ENCODE results near the gene ASMTL.

Gene ASMTL

DNA sequence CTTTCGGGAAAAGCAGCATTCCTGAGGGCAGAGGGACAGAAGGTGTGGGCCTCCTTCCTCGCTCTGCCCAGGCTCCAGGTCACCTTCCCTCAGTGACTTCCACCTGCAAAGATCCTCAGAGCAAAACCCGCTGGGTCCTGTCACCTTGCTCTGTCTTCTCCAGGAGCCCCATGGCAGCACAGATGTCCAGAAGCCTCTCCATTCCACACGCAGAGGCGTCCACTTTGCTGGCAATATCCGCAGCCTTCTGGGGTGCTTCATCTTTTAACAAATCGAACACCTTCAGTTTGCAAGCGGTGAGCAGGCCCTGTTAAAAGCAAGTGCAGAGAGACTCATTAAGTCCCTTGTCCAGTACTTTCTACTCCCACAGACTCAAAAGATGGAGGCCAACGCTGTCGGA, 27.3 kb downstream of the ASMTL start:
- H3K79me1 ChIP-seq (ENCODE audit: low read length) = no peaks in the 10 kb centered on the region

DNA sequence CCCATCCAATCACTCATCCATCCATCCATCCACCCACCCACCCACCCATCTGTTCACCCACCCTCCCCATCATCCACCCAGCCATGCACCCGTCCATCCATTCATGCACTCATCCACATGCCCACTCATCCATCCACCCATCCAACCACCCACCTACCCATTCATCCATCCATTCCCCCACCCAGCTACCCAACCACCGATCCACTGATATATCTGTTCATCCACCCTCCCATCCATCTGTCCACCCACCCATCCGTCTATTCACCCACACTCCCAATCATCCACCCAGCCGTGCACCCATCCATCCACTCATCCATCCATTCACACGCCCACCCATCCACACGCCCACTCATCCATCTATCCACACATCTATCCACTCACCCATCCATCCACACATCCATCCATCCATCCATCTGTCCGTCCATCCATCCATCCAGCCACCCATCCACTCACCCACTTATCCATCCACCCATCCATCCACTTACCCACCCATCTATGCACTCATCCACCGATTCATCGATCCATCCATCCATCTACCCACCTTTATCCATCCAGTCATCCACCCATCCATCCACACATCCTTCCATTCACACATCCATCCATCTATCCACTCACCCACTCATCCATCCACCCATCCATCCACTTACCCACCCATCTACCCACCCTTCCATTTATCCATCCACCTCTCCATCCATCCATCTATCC, 28.4 kb downstream of the ASMTL start:
- no peak for DNase-seq
- Histone ChIP-seq H3K79me2 (ENCODE audit: control insufficient read depth, insufficient read depth, low read length, poor library complexity) (no peaks in the 10 kb centered on the region), H3K23ac (ENCODE audit: low read length) (no peak overlapping the region), H2AFZ (ENCODE audit: insufficient read depth, low read length, poor library complexity) (no peak overlapping the region), H3K79me1 (ENCODE audit: low read length) (no peaks in the 10 kb centered on the region), H4K91ac (ENCODE audit: low read depth, low read length) (no peak overlapping the region), H2BK120ac (ENCODE audit: insufficient read depth, low read length, poor library complexity) (no peak overlapping the region), H3K9me3 (ENCODE audit: insufficient read depth, low read depth, low read length) (peaks cover 19% of the 10 kb centered on the region), H4K12ac (ENCODE audit: low read depth, low read length) (no peak overlapping the region), H2BK12ac (ENCODE audit: low read length) (no peak overlapping the region), H3K27me3 (ENCODE audit: insufficient read depth, low read length) (no peaks in the 10 kb centered on the region), H4K8ac (ENCODE audit: low read depth, low read length) (no peak overlapping the region), H3K18ac (ENCODE audit: low read length) (no peak overlapping the region), H3K14ac (ENCODE audit: low read length) (no peak overlapping the region), H3K9ac (ENCODE audit: low read length) (no peak overlapping the region), H3K4me2 (ENCODE audit: low read length) (no peak overlapping the region), H3K36me3 (ENCODE audit: control insufficient read depth in 1 of 2, insufficient read depth in 2 of 2, low read length in 2 of 2) (peaks cover 32 to 40% of the 10 kb centered on the region in 2 experiments), H2AK5ac (ENCODE audit: low read length) (no peak overlapping the region), H3K27ac (ENCODE audit: low read depth, low read length) (no peak overlapping the region), H3K4me3 (ENCODE audit: low read depth, low read length) (no peak overlapping the region), H3K4ac (ENCODE audit: low read depth, low read length) (no peak overlapping the region), H2BK5ac (ENCODE audit: low read depth, low read length, poor library complexity) (no peak overlapping the region), H3K4me1 (ENCODE audit: control insufficient read depth in 1 of 2, insufficient read depth in 2 of 2, low read length in 2 of 2) (no peaks in the 10 kb centered on the region)
- WGBS (ENCODE audit: extremely low coverage, insufficient coverage, insufficient read length) = 96% methylated on average over 4 of the region's 9 CpGs

More for the DNA sequence above, 27.3 kb downstream of the ASMTL start:
- H3K79me2 ChIP-seq (ENCODE audit: control insufficient read depth, insufficient read depth, low read length, poor library complexity) = no peaks in the 10 kb centered on the region
- H3K27me3 ChIP-seq (ENCODE audit: insufficient read depth, low read length) = no peaks in the 10 kb centered on the region
- no peak overlapping the region for H2BK120ac ChIP-seq (ENCODE audit: insufficient read depth, low read length, poor library complexity)
- no peak overlapping the region for H2BK5ac ChIP-seq (ENCODE audit: low read depth, low read length, poor library complexity)
- no peak overlapping the region for H2AFZ ChIP-seq (ENCODE audit: insufficient read depth, low read length, poor library complexity)
- H3K4me2 ChIP-seq (ENCODE audit: low read length) = no peak overlapping the region
- H4K91ac ChIP-seq (ENCODE audit: low read depth, low read length) = no peak overlapping the region
- H4K12ac ChIP-seq (ENCODE audit: low read depth, low read length) = no peak overlapping the region
- H2BK12ac ChIP-seq (ENCODE audit: low read length) = no peak overlapping the region
- no peak overlapping the region for H2AK5ac ChIP-seq (ENCODE audit: low read length)
- no peaks in the 10 kb centered on the region for H3K4me1 ChIP-seq (ENCODE audit: control insufficient read depth in 1 of 2, insufficient read depth in 2 of 2, low read length in 2 of 2)
- H3K36me3 ChIP-seq (ENCODE audit: control insufficient read depth in 1 of 2, insufficient read depth in 2 of 2, low read length in 2 of 2) = peaks cover 32 to 39% of the 10 kb centered on the region in 2 experiments
- no peak overlapping the region for H3K4me3 ChIP-seq (ENCODE audit: low read depth, low read length)
- H3K9ac ChIP-seq (ENCODE audit: low read length) = no peak overlapping the region
- peaks cover 19% of the 10 kb centered on the region for H3K9me3 ChIP-seq (ENCODE audit: insufficient read depth, low read depth, low read length)
- no peak for DNase-seq
- H4K8ac ChIP-seq (ENCODE audit: low read depth, low read length) = no peak overlapping the region
- no peak overlapping the region for H3K23ac ChIP-seq (ENCODE audit: low read length)
- no peak overlapping the region for H3K14ac ChIP-seq (ENCODE audit: low read length)
- no peak overlapping the region for H3K18ac ChIP-seq (ENCODE audit: low read length)
- H3K27ac ChIP-seq (ENCODE audit: low read depth, low read length) = no peak overlapping the region
- H3K4ac ChIP-seq (ENCODE audit: low read depth, low read length) = no peak overlapping the region
- no CpG with 5 or more reads among the region's 10 CpGs for WGBS (ENCODE audit: extremely low coverage, insufficient coverage, insufficient read length)

DNA sequence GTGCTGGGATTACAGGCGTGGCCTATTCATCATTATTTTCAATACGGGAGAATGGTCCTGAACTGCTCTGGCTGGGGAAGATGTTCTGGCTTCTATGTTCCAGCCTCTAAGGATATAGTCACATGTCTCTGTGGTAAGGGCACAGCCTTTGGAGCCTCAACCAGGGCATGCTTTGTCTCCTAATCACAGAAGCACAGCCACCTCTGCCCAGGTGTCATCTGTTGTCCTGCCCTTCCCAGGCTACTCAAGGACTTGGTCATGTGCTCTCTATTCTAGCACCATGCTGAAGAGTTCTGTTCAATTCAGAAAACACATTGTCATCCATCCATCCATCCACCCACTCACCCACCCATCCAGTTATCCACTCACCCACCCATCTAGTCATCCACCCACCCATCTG, 29.5 kb downstream of the ASMTL start:
- Histone ChIP-seq H3K79me1 (ENCODE audit: low read length) (no peaks in the 10 kb centered on the region), H3K4me1 (ENCODE audit: control insufficient read depth in 1 of 2, insufficient read depth in 2 of 2, low read length in 2 of 2) (no peaks in the 10 kb centered on the region), H3K27me3 (ENCODE audit: insufficient read depth, low read length) (no peaks in the 10 kb centered on the region), H3K79me2 (ENCODE audit: control insufficient read depth, insufficient read depth, low read length, poor library complexity) (no peaks in the 10 kb centered on the region), H2BK120ac (ENCODE audit: insufficient read depth, low read length, poor library complexity) (no peak overlapping the region), H3K14ac (ENCODE audit: low read length) (no peak overlapping the region), H4K91ac (ENCODE audit: low read depth, low read length) (no peak overlapping the region), H3K9me3 (ENCODE audit: insufficient read depth, low read depth, low read length) (peaks cover 22% of the 10 kb centered on the region), H4K12ac (ENCODE audit: low read depth, low read length) (no peak overlapping the region), H4K8ac (ENCODE audit: low read depth, low read length) (no peak overlapping the region), H3K9ac (ENCODE audit: low read length) (no peak overlapping the region), H2BK12ac (ENCODE audit: low read length) (no peak overlapping the region), H3K4me3 (ENCODE audit: low read depth, low read length) (no peak overlapping the region), H3K18ac (ENCODE audit: low read length) (no peak overlapping the region), H3K36me3 (ENCODE audit: control insufficient read depth in 1 of 2, insufficient read depth in 2 of 2, low read length in 2 of 2) (peaks cover 41 to 49% of the 10 kb centered on the region in 2 experiments), H3K4me2 (ENCODE audit: low read length) (no peak overlapping the region), H3K27ac (ENCODE audit: low read depth, low read length) (no peak overlapping the region), H2BK5ac (ENCODE audit: low read depth, low read length, poor library complexity) (no peak overlapping the region), H2AK5ac (ENCODE audit: low read length) (no peak overlapping the region), H2AFZ (ENCODE audit: insufficient read depth, low read length, poor library complexity) (no peak overlapping the region), H3K4ac (ENCODE audit: low read depth, low read length) (no peak overlapping the region), H3K23ac (ENCODE audit: low read length) (no peak overlapping the region)
- no peak for DNase-seq
- no CpG with 5 or more reads among the region's 2 CpGs for WGBS (ENCODE audit: extremely low coverage, insufficient coverage, insufficient read length)

DNA sequence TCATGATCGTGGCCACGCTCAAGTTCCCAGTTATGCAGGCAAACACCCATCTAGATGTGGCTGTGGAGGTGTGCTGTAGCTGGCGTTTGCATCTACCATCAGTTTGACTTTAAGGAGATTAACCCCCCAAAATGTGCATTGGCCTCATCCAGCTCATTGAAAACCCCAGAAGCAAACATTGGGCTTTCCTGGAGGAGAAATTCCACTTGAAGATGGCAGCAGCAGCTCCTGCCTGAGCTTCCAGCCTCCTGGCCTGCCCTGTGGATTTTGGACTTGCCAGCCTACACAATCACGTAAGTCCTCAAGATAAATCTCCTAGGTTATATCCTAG, 30.6 kb downstream of the ASMTL start:
- Histone ChIP-seq H3K79me1 (ENCODE audit: low read length) (no peaks in the 10 kb centered on the region), H3K14ac (ENCODE audit: low read length) (no peak overlapping the region), H3K27me3 (ENCODE audit: insufficient read depth, low read length) (no peaks in the 10 kb centered on the region), H4K8ac (ENCODE audit: low read depth, low read length) (no peak overlapping the region), H2AK5ac (ENCODE audit: low read length) (no peak overlapping the region), H2BK5ac (ENCODE audit: low read depth, low read length, poor library complexity) (no peak overlapping the region), H3K9ac (ENCODE audit: low read length) (no peak overlapping the region), H3K18ac (ENCODE audit: low read length) (no peak overlapping the region), H3K79me2 (ENCODE audit: control insufficient read depth, insufficient read depth, low read length, poor library complexity) (no peaks in the 10 kb centered on the region), H3K27ac (ENCODE audit: low read depth, low read length) (no peak overlapping the region), H3K36me3 (ENCODE audit: control insufficient read depth in 1 of 2, insufficient read depth in 2 of 2, low read length in 2 of 2) (peaks cover 43 to 53% of the 10 kb centered on the region in 2 experiments), H3K9me3 (ENCODE audit: insufficient read depth, low read depth, low read length) (peaks cover 25% of the 10 kb centered on the region), H3K4me1 (ENCODE audit: control insufficient read depth in 1 of 2, insufficient read depth in 2 of 2, low read length in 2 of 2) (no peaks in the 10 kb centered on the region), H4K91ac (ENCODE audit: low read depth, low read length) (no peak overlapping the region), H2BK120ac (ENCODE audit: insufficient read depth, low read length, poor library complexity) (no peak overlapping the region), H3K23ac (ENCODE audit: low read length) (no peak overlapping the region), H3K4ac (ENCODE audit: low read depth, low read length) (no peak overlapping the region), H3K4me2 (ENCODE audit: low read length) (no peak overlapping the region), H4K12ac (ENCODE audit: low read depth, low read length) (no peak overlapping the region), H2AFZ (ENCODE audit: insufficient read depth, low read length, poor library complexity) (no peak overlapping the region), H2BK12ac (ENCODE audit: low read length) (no peak overlapping the region), H3K4me3 (ENCODE audit: low read depth, low read length) (no peak overlapping the region)
- DNase-seq = no peak
- no CpG with 5 or more reads among the region's 4 CpGs for WGBS (ENCODE audit: extremely low coverage, insufficient coverage, insufficient read length)

Measured in trophoblast cell (in vitro differentiated cells and primary cell).